PC-3 (cell line): Measurements from ENCODE around the gene RABEPK.

Experiments used
- EZH2 ChIP-seq: fragments of 300-600 bp; sonication (generic); IDR thresholded peaks from one replicate; pipeline ENCODE4 v1.6.1; 2017; ENCODE audit warnings: antibody characterized with exemption, mild to moderate bottlenecking, low read length; ENCODE audit not compliant: unreplicated experiment
- EZH2phosphoT487 ChIP-seq: fragments of 300-600 bp; sonication (generic); IDR thresholded peaks from 2 replicates; pipeline ENCODE4 v1.6.1; 2018; ENCODE audit warnings: mild to moderate bottlenecking, antibody characterized with exemption, low read length, borderline replicate concordance
- TF ChIP-seq, protein P1 (sequence below): fragments of 300-600 bp; sonication (generic); conservative IDR thresholded peaks from 2 replicates; pipeline ENCODE4 v1.5.1; 2017; ENCODE audit warnings: antibody characterized with exemption, low read depth, mild to moderate bottlenecking, low read length

DNA sequence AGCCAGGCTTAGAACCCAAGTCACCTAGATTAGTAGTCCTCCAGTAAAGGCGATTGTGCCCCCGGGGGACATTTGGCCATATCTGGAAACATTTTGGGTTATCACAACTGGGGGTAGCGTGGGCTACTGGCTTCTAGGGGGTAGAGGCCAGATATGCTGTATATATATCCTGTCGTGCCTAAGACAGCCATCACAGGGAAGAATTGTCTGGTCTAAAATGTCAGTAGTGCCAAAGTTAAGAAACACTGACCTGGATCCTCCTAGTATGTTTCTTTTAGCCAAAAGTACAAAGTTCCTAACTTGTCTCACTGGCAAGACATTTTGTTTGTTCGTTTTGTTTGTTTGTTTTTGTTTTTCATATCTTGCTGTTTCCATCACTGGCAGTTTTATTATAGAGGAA lies 13.8 kb downstream of the RABEPK start:
- TF ChIP-seq EZH2 (no peak), EZH2phosphoT487 (no peak)
- TF ChIP-seq, protein P1, sequence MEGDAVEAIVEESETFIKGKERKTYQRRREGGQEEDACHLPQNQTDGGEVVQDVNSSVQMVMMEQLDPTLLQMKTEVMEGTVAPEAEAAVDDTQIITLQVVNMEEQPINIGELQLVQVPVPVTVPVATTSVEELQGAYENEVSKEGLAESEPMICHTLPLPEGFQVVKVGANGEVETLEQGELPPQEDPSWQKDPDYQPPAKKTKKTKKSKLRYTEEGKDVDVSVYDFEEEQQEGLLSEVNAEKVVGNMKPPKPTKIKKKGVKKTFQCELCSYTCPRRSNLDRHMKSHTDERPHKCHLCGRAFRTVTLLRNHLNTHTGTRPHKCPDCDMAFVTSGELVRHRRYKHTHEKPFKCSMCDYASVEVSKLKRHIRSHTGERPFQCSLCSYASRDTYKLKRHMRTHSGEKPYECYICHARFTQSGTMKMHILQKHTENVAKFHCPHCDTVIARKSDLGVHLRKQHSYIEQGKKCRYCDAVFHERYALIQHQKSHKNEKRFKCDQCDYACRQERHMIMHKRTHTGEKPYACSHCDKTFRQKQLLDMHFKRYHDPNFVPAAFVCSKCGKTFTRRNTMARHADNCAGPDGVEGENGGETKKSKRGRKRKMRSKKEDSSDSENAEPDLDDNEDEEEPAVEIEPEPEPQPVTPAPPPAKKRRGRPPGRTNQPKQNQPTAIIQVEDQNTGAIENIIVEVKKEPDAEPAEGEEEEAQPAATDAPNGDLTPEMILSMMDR, result no peak
